ENCODE measurements around the gene CCL7. TPM values are rescaled to one million over a fixed set of nuclear protein-coding genes. Genes with fewer than 3 reads are reported as not detected.

Gene CCL7
- total RNA-seq, 1 donor from 2014 or later, result not detected

- H4K20me1 ChIP-seq (ENCODE audit: insufficient read depth, low read length), result no peaks in the 10 kb centered on the region
- H3K79me2 ChIP-seq (ENCODE audit: insufficient read depth, low read length), result no peaks in the 10 kb centered on the region
- no peak for FAIRE-seq
- H2AFZ ChIP-seq (ENCODE audit: low read depth, low read length), result no peak overlapping the region
- H3K4me2 ChIP-seq (ENCODE audit: low read length), result no peak overlapping the region
- DNase-seq (ENCODE audit: low read depth), result peak; percentile 21
- peaks cover 17% of the 10 kb centered on the region for H3K4me1 ChIP-seq (ENCODE audit: insufficient read depth, low read length)
- TF ChIP-seq, protein P1, sequence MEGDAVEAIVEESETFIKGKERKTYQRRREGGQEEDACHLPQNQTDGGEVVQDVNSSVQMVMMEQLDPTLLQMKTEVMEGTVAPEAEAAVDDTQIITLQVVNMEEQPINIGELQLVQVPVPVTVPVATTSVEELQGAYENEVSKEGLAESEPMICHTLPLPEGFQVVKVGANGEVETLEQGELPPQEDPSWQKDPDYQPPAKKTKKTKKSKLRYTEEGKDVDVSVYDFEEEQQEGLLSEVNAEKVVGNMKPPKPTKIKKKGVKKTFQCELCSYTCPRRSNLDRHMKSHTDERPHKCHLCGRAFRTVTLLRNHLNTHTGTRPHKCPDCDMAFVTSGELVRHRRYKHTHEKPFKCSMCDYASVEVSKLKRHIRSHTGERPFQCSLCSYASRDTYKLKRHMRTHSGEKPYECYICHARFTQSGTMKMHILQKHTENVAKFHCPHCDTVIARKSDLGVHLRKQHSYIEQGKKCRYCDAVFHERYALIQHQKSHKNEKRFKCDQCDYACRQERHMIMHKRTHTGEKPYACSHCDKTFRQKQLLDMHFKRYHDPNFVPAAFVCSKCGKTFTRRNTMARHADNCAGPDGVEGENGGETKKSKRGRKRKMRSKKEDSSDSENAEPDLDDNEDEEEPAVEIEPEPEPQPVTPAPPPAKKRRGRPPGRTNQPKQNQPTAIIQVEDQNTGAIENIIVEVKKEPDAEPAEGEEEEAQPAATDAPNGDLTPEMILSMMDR (IDR thresholded peaks at IDR 0.05; ENCODE audit: insufficient read depth, low read depth, low read length), result no peak
- TF ChIP-seq EZH2 (IDR thresholded peaks at IDR 0.05; ENCODE audit: insufficient read depth, low read length), result no peak
- Mint-ChIP-seq H3K4me3 (ENCODE audit: unreplicated experiment) (no peak overlapping the region), H3K4me1 (ENCODE audit: low read depth, unreplicated experiment) (peaks cover 15% of the 10 kb centered on the region), H3K27ac (ENCODE audit: unreplicated experiment) (no peak overlapping the region), H3K9me3 (ENCODE audit: unreplicated experiment) (no peaks in the 10 kb centered on the region), H3K27me3 (ENCODE audit: low read depth, unreplicated experiment) (peaks cover 7% of the 10 kb centered on the region), H3K36me3 (ENCODE audit: low read depth, unreplicated experiment) (no peaks in the 10 kb centered on the region)
- H3K27me3 ChIP-seq (ENCODE audit: insufficient read depth, low read length), result no peaks in the 10 kb centered on the region
- H3K4me3 ChIP-seq (ENCODE audit: insufficient read depth, low read depth, low read length), result no peak overlapping the region
- H3K36me3 ChIP-seq (ENCODE audit: insufficient read depth, low read length), result no peaks in the 10 kb centered on the region
- no peak overlapping the region for H3K9ac ChIP-seq (ENCODE audit: low read length)
- H3K27ac ChIP-seq (ENCODE audit: low read depth, low read length), result no peak overlapping the region
- no peaks in the 10 kb centered on the region for H3K9me3 ChIP-seq (ENCODE audit: insufficient read depth, low read depth, low read length)
Measured at GRCh38 chr17:34305606-34306005, 35.6 kb downstream of the CCL7 start.

GRCh38 chr17:34306466-34306865 is 36.4 kb downstream of the CCL7 start:
- Histone ChIP-seq H3K9ac (ENCODE audit: low read length) (no peak overlapping the region), H2AFZ (ENCODE audit: low read depth, low read length) (no peak overlapping the region), H3K4me1 (ENCODE audit: insufficient read depth, low read length) (peaks cover 8% of the 10 kb centered on the region), H3K4me2 (ENCODE audit: low read length) (no peak overlapping the region), H3K27ac (ENCODE audit: low read depth, low read length) (no peak overlapping the region), H3K9me3 (ENCODE audit: insufficient read depth, low read depth, low read length) (no peaks in the 10 kb centered on the region), H3K27me3 (ENCODE audit: insufficient read depth, low read length) (no peaks in the 10 kb centered on the region), H4K20me1 (ENCODE audit: insufficient read depth, low read length) (no peaks in the 10 kb centered on the region), H3K4me3 (ENCODE audit: insufficient read depth, low read depth, low read length) (no peak overlapping the region), H3K79me2 (ENCODE audit: insufficient read depth, low read length) (no peaks in the 10 kb centered on the region), H3K36me3 (ENCODE audit: insufficient read depth, low read length) (no peaks in the 10 kb centered on the region)
- no peak for TF ChIP-seq EZH2 (IDR thresholded peaks at IDR 0.05; ENCODE audit: insufficient read depth, low read length)
- TF ChIP-seq, protein P1 (IDR thresholded peaks at IDR 0.05; ENCODE audit: insufficient read depth, low read depth, low read length), result peak; percentile 61
- Mint-ChIP-seq H3K36me3 (ENCODE audit: low read depth, unreplicated experiment) (no peaks in the 10 kb centered on the region), H3K27me3 (ENCODE audit: low read depth, unreplicated experiment) (peaks cover 11% of the 10 kb centered on the region), H3K4me3 (ENCODE audit: unreplicated experiment) (no peak overlapping the region), H3K27ac (ENCODE audit: unreplicated experiment) (no peak overlapping the region), H3K9me3 (ENCODE audit: unreplicated experiment) (no peaks in the 10 kb centered on the region), H3K4me1 (ENCODE audit: low read depth, unreplicated experiment) (peaks cover 7% of the 10 kb centered on the region)
- peak; percentile 80 for FAIRE-seq
- peak; percentile 67 for DNase-seq (ENCODE audit: low read depth)

DNA sequence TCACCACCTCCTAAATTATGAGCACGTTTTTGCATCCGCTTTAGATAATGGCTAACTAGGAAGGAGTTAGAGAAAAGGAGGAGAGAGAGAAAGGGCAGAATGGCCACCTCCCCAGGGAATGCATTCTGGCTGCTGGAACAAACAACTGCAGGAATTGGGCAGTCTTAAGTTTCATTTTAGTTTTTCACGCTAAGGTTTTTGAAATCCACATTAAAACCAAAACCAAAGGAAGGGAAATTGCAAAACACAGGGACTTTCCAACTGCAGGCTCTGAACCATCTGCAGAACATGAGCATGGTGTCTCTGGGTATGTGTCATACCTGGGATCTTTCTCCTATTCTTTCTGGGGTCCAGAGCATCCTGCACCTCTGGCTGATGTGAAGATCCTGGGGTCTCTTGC is 37.1 kb downstream of the CCL7 start:
- no peaks in the 10 kb centered on the region for H3K27me3 ChIP-seq (ENCODE audit: insufficient read depth, low read length)
- no peaks in the 10 kb centered on the region for H3K9me3 ChIP-seq (ENCODE audit: insufficient read depth, low read depth, low read length)
- peaks cover 11% of the 10 kb centered on the region for H3K27me3 Mint-ChIP-seq (ENCODE audit: low read depth, unreplicated experiment)
- H3K4me3 ChIP-seq (ENCODE audit: insufficient read depth, low read depth, low read length), result no peak overlapping the region
- H3K27ac Mint-ChIP-seq (ENCODE audit: unreplicated experiment), result no peak overlapping the region
- H3K4me1 ChIP-seq (ENCODE audit: insufficient read depth, low read length), result peaks cover 6% of the 10 kb centered on the region
- no peak overlapping the region for H3K27ac ChIP-seq (ENCODE audit: low read depth, low read length)
- H3K9ac ChIP-seq (ENCODE audit: low read length), result no peak overlapping the region
- H3K4me2 ChIP-seq (ENCODE audit: low read length), result no peak overlapping the region
- DNase-seq (ENCODE audit: low read depth) (no peak), FAIRE-seq (no peak)
- TF ChIP-seq, protein P1 (IDR thresholded peaks at IDR 0.05; ENCODE audit: insufficient read depth, low read depth, low read length), result no peak
- no peak for TF ChIP-seq EZH2 (IDR thresholded peaks at IDR 0.05; ENCODE audit: insufficient read depth, low read length)
- no peaks in the 10 kb centered on the region for H3K36me3 ChIP-seq (ENCODE audit: insufficient read depth, low read length)
- H3K4me3 Mint-ChIP-seq (ENCODE audit: unreplicated experiment), result no peak overlapping the region
- H3K4me1 Mint-ChIP-seq (ENCODE audit: low read depth, unreplicated experiment), result peaks cover 1% of the 10 kb centered on the region
- H3K9me3 Mint-ChIP-seq (ENCODE audit: unreplicated experiment), result no peaks in the 10 kb centered on the region
- no peaks in the 10 kb centered on the region for H3K79me2 ChIP-seq (ENCODE audit: insufficient read depth, low read length)
- H3K36me3 Mint-ChIP-seq (ENCODE audit: low read depth, unreplicated experiment), result no peaks in the 10 kb centered on the region
- no peak overlapping the region for H2AFZ ChIP-seq (ENCODE audit: low read depth, low read length)
- no peaks in the 10 kb centered on the region for H4K20me1 ChIP-seq (ENCODE audit: insufficient read depth, low read length)

All from astrocyte (in vitro differentiated cells and primary cell).